Measurements from ENCODE around the gene ADAM12. TPM values are rescaled to one million over a fixed set of nuclear protein-coding genes. Genes with fewer than 3 reads are reported as not detected.

ADAM12 gene
- total RNA-seq, 2 experiments from 2014 or later = 0.36 to 0.97 TPM

DNA sequence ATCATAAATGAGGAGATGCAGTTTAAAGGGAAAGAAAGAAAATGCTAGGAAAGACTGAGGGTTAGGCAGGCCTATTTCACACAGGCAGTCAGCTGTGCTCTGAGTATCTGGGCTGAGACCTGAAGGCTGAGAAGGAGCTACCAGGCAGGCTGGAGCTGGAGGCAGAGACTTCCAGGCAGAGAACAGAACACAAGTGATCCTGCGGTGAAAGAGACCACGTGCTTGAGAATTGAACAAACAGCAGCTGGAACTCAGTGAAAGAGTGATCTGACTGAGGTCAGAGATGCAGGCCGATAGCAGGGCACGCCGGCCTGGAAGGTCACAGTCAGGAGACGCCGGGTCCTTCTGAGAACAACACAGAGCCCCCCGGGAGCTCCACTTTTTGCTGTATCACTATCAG lies 147.8 kb downstream of the ADAM12 start:
- ChIA-PET POLR2A (no interaction called here), CTCF (interaction anchor here (0.6 kb wide), 1 partner anchor 383 kb away, joined by 3 read pairs; no protein-coding TSS in a partner anchor)
- no peak for DNase-seq
- H3K27me3 Mint-ChIP-seq = no peaks in the 10 kb centered on the region
- H3K4me3 Mint-ChIP-seq = no peak overlapping the region
- H3K4me1 Mint-ChIP-seq (ENCODE audit: low read depth) = no peaks in the 10 kb centered on the region
- H3K27ac Mint-ChIP-seq = no peak overlapping the region
- intact Hi-C loops (cut with micrococcal nuclease) = no loop called here
- H3K36me3 Mint-ChIP-seq = no peaks in the 10 kb centered on the region
- peaks cover 17% of the 10 kb centered on the region for H3K9me3 Mint-ChIP-seq

DNA sequence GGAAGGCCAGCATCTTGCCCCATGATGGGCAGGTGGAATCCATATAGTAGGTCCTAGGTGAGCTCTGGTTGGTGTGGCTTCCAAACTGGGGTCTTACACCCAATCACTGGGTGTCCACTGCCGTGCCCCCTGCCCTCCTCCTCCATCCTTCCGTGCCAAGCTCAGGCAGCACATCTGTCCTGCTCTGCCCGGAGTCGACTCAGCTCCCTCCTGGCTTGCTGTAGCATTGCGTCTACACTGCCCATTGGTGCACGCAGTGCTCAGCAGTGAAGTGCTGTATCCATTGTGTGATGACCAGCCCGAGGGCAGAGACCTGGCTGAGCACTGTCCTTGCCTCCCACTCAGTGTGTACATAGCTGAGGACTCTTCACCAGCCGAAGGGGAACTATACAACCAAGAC lies 148.4 kb downstream of the ADAM12 start:
- CTCF ChIA-PET = interaction anchor here (0.6 kb wide), 1 partner anchor 383 kb away, joined by 3 read pairs; no protein-coding TSS in a partner anchor
- peaks cover 17% of the 10 kb centered on the region for H3K9me3 Mint-ChIP-seq
- H3K27ac Mint-ChIP-seq = no peak overlapping the region
- H3K4me3 Mint-ChIP-seq = no peak overlapping the region
- H3K4me1 Mint-ChIP-seq (ENCODE audit: low read depth) = no peaks in the 10 kb centered on the region
- intact Hi-C loops (cut with micrococcal nuclease) = no loop called here
- no peaks in the 10 kb centered on the region for H3K27me3 Mint-ChIP-seq
- no peak for DNase-seq
- no peaks in the 10 kb centered on the region for H3K36me3 Mint-ChIP-seq
- POLR2A ChIA-PET = no interaction called here

- no peak for DNase-seq
- Mint-ChIP-seq H3K27me3 (no peaks in the 10 kb centered on the region), H3K36me3 (no peaks in the 10 kb centered on the region), H3K4me1 (ENCODE audit: low read depth) (no peaks in the 10 kb centered on the region), H3K9me3 (peaks cover 20% of the 10 kb centered on the region), H3K27ac (no peak overlapping the region), H3K4me3 (no peak overlapping the region)
- intact Hi-C loops (cut with micrococcal nuclease) = no loop called here
- CTCF ChIA-PET = interaction anchor here (0.5 kb wide), 1 partner anchor 266 kb away, joined by 3 read pairs; no protein-coding TSS in a partner anchor
- POLR2A ChIA-PET = no interaction called here
Measured at GRCh38 chr10:126235979-126236851, 152.1 kb downstream of the ADAM12 start.

DNA sequence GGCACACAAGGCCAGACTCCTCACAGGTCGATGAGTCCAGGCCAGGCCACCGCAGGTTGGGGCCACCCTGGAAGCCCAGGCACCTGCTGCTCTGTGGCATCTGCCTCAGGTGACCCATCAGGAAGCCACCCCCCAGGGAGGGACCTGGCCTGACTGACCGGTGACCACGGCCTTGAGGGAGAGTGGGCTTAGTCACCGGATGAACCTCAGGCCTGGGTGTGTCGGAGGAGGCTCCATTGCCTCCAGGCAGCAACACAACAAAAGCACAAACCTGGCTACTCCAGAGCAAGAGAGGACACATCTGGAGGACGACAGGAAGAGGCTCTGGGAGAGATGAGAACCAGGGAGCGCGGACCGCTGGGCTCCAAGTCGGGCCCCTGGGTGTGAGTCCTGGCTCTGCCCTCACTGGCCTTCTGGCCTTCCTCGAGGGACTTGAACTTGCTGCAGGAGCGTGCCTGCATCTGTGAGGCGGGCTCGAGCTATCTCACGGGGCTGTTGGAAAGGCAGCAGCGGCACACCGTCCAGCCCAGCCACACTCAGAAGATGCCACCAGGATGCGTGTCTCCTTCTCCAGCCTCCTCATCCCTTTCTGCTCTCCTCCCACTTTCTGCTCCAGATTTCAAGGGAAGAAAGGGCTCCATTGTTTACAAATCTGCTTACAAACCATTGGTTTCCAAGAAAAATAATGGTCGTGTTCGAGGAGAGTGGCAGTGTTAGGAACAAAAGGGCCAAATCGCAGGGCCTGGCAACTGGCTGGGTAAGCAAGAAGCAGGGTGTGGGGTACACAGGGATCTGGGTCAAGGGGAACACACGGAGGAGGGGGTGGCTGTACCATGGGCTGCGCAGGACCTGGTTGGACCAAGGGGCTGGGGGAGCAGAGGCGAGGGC lies 152.9 kb downstream of the ADAM12 start:
- intact Hi-C loops (cut with micrococcal nuclease) = no loop called here
- H3K4me1 Mint-ChIP-seq (ENCODE audit: low read depth) = no peaks in the 10 kb centered on the region
- no peak for DNase-seq
- H3K27ac Mint-ChIP-seq = no peak overlapping the region
- H3K4me3 Mint-ChIP-seq = no peak overlapping the region
- peaks cover 20% of the 10 kb centered on the region for H3K9me3 Mint-ChIP-seq
- ChIA-PET CTCF (interaction anchor here (0.5 kb wide), 1 partner anchor 265 kb away, joined by 3 read pairs; no protein-coding TSS in a partner anchor), POLR2A (no interaction called here)
- H3K27me3 Mint-ChIP-seq = no peaks in the 10 kb centered on the region
- H3K36me3 Mint-ChIP-seq = no peaks in the 10 kb centered on the region

DNA sequence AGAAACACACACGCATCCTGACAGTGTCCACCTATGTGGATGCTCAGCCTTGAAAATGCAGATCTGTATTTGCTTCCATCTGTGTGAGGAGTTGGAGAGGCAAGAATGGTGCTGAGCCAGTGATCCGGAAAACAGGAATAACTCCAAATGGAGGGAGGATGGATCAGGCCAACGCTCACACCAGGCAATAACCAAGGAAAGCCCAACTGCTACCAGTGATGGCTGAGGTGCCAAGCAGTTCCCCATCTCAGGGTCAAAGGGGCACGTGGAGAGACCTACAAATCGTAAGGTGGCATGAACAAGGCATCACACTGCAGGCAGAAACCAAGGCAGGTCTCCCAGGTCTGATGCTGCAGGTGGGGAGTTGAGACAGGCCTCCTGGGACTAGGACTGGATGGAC lies 153.6 kb downstream of the ADAM12 start:
- Mint-ChIP-seq H3K4me1 (ENCODE audit: low read depth) (no peaks in the 10 kb centered on the region), H3K36me3 (no peaks in the 10 kb centered on the region), H3K27ac (no peak overlapping the region), H3K4me3 (no peak overlapping the region), H3K27me3 (no peaks in the 10 kb centered on the region), H3K9me3 (peaks cover 20% of the 10 kb centered on the region)
- intact Hi-C loops (cut with micrococcal nuclease) = no loop called here
- POLR2A ChIA-PET = no interaction called here
- DNase-seq = no peak
- CTCF ChIA-PET = no interaction called here

DNA sequence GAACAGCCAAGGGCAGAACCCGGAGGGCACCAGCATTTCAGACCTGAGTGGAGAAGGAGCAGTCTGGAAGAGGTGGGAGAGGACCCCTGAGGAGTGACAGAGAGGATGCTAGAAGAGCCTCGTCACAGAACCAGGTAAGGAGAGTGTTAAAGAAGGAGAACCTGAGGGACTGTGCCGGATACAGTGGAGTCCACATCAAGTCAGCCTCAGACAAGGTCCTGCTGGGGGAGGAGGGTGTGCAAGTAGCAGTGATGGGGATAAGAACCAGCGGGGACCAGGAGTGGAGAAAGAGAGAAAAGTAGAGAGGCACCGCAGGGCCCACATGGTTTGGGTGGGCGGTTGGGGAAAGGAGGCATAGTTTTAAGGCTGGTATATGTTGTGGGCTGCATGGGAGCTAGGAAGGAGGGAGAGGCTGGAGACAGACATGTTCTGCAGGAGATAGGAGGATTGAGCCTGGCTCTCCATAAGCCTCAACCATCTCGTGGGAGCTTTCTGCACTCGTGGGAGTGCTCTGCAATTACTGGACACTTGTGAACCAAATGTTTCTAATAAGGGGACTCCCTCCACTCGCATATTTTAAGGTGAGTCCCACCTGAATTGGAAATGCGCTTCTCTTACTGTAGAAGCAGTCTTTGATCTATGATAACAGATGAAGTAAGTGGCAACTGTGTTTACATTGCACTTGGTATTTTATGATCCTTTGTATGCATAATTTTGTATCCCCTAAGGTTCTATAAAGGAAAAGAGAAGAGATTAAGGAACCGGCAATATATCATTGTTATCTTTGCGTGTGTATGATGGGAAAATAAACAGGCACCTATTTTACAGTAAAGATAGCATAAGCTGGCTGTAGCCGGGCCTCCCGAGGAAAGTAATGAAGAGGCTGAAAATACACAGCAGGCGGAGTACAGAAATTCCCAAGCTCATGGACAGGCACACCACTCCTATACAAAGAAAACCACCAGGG lies 154.8 kb downstream of the ADAM12 start:
- Mint-ChIP-seq H3K27me3 (no peaks in the 10 kb centered on the region), H3K9me3 (peaks cover 20% of the 10 kb centered on the region), H3K4me1 (ENCODE audit: low read depth) (no peaks in the 10 kb centered on the region), H3K27ac (no peak overlapping the region), H3K36me3 (no peaks in the 10 kb centered on the region), H3K4me3 (no peak overlapping the region)
- ChIA-PET POLR2A (no interaction called here), CTCF (no interaction called here)
- no peak for DNase-seq
- intact Hi-C loops (cut with micrococcal nuclease) = no loop called here

DNA sequence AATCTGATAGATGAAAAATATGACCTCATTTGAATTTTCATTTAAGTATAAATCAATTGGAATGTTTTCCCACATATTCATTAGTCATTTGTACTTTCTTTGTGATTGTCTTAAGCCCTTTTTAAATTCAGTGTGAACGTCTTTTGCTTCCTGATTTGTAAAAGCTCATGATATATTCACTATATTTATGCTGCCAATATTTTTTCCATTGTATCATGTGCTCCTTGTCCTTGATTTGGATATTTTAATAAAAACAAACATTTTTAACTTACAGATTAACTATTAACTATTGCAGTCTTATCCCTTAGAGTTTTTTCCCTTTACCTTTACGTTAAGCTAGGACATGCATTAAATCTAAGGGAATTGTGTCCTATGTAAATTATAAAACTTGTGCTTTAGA lies 157.7 kb downstream of the ADAM12 start:
- POLR2A ChIA-PET = no interaction called here
- Mint-ChIP-seq H3K27me3 (no peaks in the 10 kb centered on the region), H3K36me3 (no peaks in the 10 kb centered on the region), H3K4me1 (ENCODE audit: low read depth) (no peaks in the 10 kb centered on the region), H3K4me3 (no peak overlapping the region), H3K27ac (no peak overlapping the region), H3K9me3 (peaks cover 4% of the 10 kb centered on the region)
- no peak for DNase-seq
- intact Hi-C loops (cut with micrococcal nuclease) = no loop called here
- CTCF ChIA-PET = no interaction called here

DNA sequence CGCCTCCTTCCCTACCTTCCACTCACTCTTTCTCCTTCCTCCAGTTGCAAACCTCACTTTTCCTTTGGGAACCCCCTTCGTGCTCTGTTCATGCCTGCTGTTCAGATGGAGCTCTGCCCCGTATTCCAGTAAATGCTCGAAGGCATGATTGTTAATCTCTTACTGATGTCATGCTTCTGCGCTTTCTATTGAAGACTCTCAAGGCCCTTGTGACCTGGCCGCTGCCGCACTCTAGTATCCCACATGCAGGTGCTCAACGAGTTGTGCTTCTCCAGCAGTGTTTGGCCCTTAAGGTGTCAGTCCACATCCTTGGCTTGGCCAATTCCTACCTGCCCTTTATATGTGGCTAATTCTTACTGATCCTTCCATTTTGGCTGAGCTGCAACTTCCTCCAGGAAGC lies 158.6 kb downstream of the ADAM12 start:
- Mint-ChIP-seq H3K4me3 (no peak overlapping the region), H3K27me3 (no peaks in the 10 kb centered on the region), H3K9me3 (peaks cover 3% of the 10 kb centered on the region), H3K4me1 (ENCODE audit: low read depth) (no peaks in the 10 kb centered on the region), H3K36me3 (no peaks in the 10 kb centered on the region), H3K27ac (no peak overlapping the region)
- no peak for DNase-seq
- CTCF ChIA-PET = no interaction called here
- POLR2A ChIA-PET = no interaction called here
- intact Hi-C loops (cut with micrococcal nuclease) = no loop called here

DNA sequence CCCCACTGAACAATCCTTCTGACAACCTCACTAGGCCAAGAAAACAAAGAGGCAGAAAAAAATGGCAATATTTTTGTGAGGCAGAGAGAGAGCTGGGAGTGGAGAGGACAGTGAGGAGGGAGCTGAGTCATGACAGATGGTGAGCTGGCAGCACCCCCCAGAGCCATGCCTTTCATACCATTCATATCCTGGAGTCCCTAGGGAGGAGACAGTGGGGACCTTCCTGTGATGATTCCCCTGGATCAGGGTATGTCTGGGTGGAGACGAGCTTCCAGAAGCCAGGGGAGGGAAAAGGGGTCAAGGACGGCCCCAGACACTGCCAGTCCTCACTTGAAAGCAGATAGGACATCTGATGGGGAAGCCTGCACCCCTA lies 160.5 kb downstream of the ADAM12 start:
- Mint-ChIP-seq H3K27ac (no peak overlapping the region), H3K4me3 (no peak overlapping the region), H3K9me3 (no peaks in the 10 kb centered on the region), H3K4me1 (ENCODE audit: low read depth) (no peaks in the 10 kb centered on the region), H3K27me3 (no peaks in the 10 kb centered on the region), H3K36me3 (no peaks in the 10 kb centered on the region)
- POLR2A ChIA-PET = no interaction called here
- intact Hi-C loops (cut with micrococcal nuclease) = no loop called here
- CTCF ChIA-PET = no interaction called here
- DNase-seq = no peak

- POLR2A ChIA-PET = no interaction called here
- Mint-ChIP-seq H3K9me3 (no peaks in the 10 kb centered on the region), H3K4me3 (no peak overlapping the region), H3K4me1 (ENCODE audit: low read depth) (no peaks in the 10 kb centered on the region), H3K27ac (no peak overlapping the region), H3K36me3 (no peaks in the 10 kb centered on the region), H3K27me3 (no peaks in the 10 kb centered on the region)
- CTCF ChIA-PET = no interaction called here
- intact Hi-C loops (cut with micrococcal nuclease) = no loop called here
- no peak for DNase-seq
Measured at GRCh38 chr10:126226988-126227761, 161.1 kb downstream of the ADAM12 start.

DNA sequence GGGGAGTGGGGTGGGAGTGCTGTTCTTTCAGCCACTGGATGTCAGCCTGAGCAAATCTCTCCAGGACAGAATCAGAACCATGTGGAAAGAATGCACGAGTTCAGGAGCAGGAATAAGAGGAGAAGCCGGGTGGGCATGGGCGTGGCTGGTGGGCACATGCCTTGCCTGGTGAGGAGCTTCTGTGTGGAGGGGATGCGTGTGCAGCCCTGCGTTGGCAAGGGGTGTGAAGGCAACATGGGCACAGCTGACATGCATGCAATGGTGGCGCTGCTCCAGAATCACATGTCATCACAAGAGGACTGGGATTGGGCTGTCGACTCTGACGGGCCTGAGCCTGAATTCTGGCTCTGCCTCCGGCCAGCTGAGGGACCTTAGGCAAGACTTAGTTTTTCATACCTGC lies 162.1 kb downstream of the ADAM12 start:
- no peak overlapping the region for H3K27ac Mint-ChIP-seq
- CTCF ChIA-PET = no interaction called here
- H3K4me1 Mint-ChIP-seq (ENCODE audit: low read depth) = no peaks in the 10 kb centered on the region
- no peaks in the 10 kb centered on the region for H3K9me3 Mint-ChIP-seq
- no peak overlapping the region for H3K4me3 Mint-ChIP-seq
- intact Hi-C loops (cut with micrococcal nuclease) = no loop called here
- POLR2A ChIA-PET = no interaction called here
- no peak for DNase-seq
- H3K27me3 Mint-ChIP-seq = no peaks in the 10 kb centered on the region
- H3K36me3 Mint-ChIP-seq = no peaks in the 10 kb centered on the region
